HepG2 (cell line): ENCODE measurements around the gene CD44. TPM values are rescaled to one million over a fixed set of nuclear protein-coding genes. Genes with fewer than 3 reads are reported as not detected.

Experiments used
- BCL3 ChIP-seq: sonication (generic); formaldehyde crosslinking; IDR thresholded peaks from 2 replicates; pipeline ENCODE4 v1.5.1; 2020; ENCODE audit warnings: mild to moderate bottlenecking, missing genetic modification reagents, moderate library complexity
- CBX5 ChIP-seq: sonication (generic); formaldehyde crosslinking; IDR thresholded peaks from 2 replicates; pipeline ENCODE4 v1.4.0; 2020; ENCODE audit warnings: missing genetic modification reagents, borderline replicate concordance
- ELF4 ChIP-seq: sonication (generic); formaldehyde crosslinking; IDR thresholded peaks from 2 replicates; pipeline ENCODE4 v1.5.0; 2020; ENCODE audit warnings: missing genetic modification reagents, mild to moderate bottlenecking, moderate library complexity, borderline replicate concordance
- FOXP1 ChIP-seq, 2 experiments: fragments of 450-650 bp in 1 of 2; IDR thresholded peaks; 2 replicates each; pipeline ENCODE4 v1.6.1; 2017 to 2018; ENCODE audit warnings: antibody characterized with exemption in 1 of 2
- HIVEP1 ChIP-seq: sonication (generic); formaldehyde crosslinking; IDR thresholded peaks from 2 replicates; pipeline ENCODE4 v1.4.0; 2020; ENCODE audit warnings: mild to moderate bottlenecking, missing genetic modification reagents
- HNF1A ChIP-seq, 2 experiments: sonication (generic) in 1 of 2; formaldehyde crosslinking in 1 of 2; IDR thresholded peaks; 2 replicates each; pipeline versions ENCODE4 v1.4.0 to v1.6.1; 2016 to 2020; ENCODE audit warnings: borderline replicate concordance in 1 of 2, low read depth in 1 of 2, mild to moderate bottlenecking in 1 of 2, missing genetic modification reagents in 1 of 2
- HNF4A ChIP-seq: sonication (generic); formaldehyde crosslinking; IDR thresholded peaks from 2 replicates; pipeline ENCODE4 v1.4.0; 2020; ENCODE audit warnings: missing genetic modification reagents
- IRX3 ChIP-seq: sonication (generic); formaldehyde crosslinking; IDR thresholded peaks from 2 replicates; pipeline ENCODE4 v1.8.1; 2023; ENCODE audit warnings: mild to moderate bottlenecking, low read depth, missing genetic modification reagents, borderline replicate concordance
- MEIS1 ChIP-seq: sonication (generic); formaldehyde crosslinking; IDR thresholded peaks from 2 replicates; pipeline ENCODE4 v1.9.0; 2021; ENCODE audit warnings: mild to moderate bottlenecking, missing genetic modification reagents, moderate library complexity, borderline replicate concordance
- NR2C2 ChIP-seq: sonication (generic); formaldehyde crosslinking; IDR thresholded peaks from 2 replicates; pipeline ENCODE4 v1.4.0; 2020; ENCODE audit warnings: missing genetic modification reagents, mild to moderate bottlenecking, moderate library complexity, borderline replicate concordance
- NRL ChIP-seq: sonication (generic); formaldehyde crosslinking; IDR thresholded peaks from 2 replicates; pipeline ENCODE4 v1.5.0; 2020; ENCODE audit warnings: missing genetic modification reagents, mild to moderate bottlenecking, moderate library complexity, borderline replicate concordance
- PRDM15 ChIP-seq: sonication (generic); formaldehyde crosslinking; IDR thresholded peaks from 2 replicates; pipeline ENCODE4 v1.4.0; 2020; ENCODE audit warnings: missing genetic modification reagents
- ZNF18 ChIP-seq: sonication (generic); formaldehyde crosslinking; IDR thresholded peaks from 2 replicates; pipeline ENCODE4 v1.8.0; 2022; ENCODE audit warnings: mild to moderate bottlenecking, missing genetic modification reagents; ENCODE audit not compliant: insufficient replicate concordance
- polyA plus RNA-seq, 8 experiments: library from polyadenylated mRNA; depleted of rRNA in 3 of 8; stranded (reverse) in 7 of 8; unstranded in 1 of 8; fragments of >200 nt; fragmentation: Illumina TruSeq in 4 of 8; extraction: Trizol in 4 of 8; gene quantifications; 2 replicates each; pipeline versions ENCODE4 v1.2.1 to v1.2.3, GENCODE V29; 2011 to 2016; ENCODE audit warnings: low read depth in 4 of 8, missing spikeins in 1 of 8, mixed read lengths in 1 of 8; ENCODE audit not compliant: insufficient read depth in 1 of 8
- total RNA-seq, 5 experiments: library from RNA; depleted of rRNA; stranded (reverse); fragments of >200 nt; fragmentation: Illumina TruSeq; extraction: Trizol; gene quantifications; 2 replicates each; pipeline ENCODE4 v1.2.3, GENCODE V29; 2016; ENCODE audit warnings: low read depth in 1 of 5

Gene CD44
- total and polyA plus RNA-seq, 2 of the 13 experiments (the other 11 are each of a cell fraction or from before 2014, with no cell fraction given), result 0.02 to 0.11 TPM

GRCh38 chr11:35216962-35217678 lies 78.1 kb downstream of the CD44 start (continued):
- TF ChIP-seq HIVEP1 (CRISPR knock-in tag) (no peak), CBX5 (CRISPR knock-in tag) (no peak), BCL3 (CRISPR knock-in tag) (no peak), MEIS1 (no peak), NRL (CRISPR knock-in tag) (no peak), NR2C2 (no peak), ELF4 (CRISPR knock-in tag) (no peak), HNF1A (IDR thresholded peaks at IDR 0.05; ENCODE audit: low read depth) (no peak), HNF1A (CRISPR knock-in tag; IDR thresholded peaks at IDR 0.05; ENCODE audit: borderline replicate concordance) (0 out of 2 replicates have a peak, but pooled peaks have one; percentile 15), ZNF18 (CRISPR knock-in tag) (no peak), PRDM15 (CRISPR knock-in tag) (no peak), FOXP1 (IDR thresholded peaks at IDR 0.05) (no peak), FOXP1 (CRISPR knock-in tag; IDR thresholded peaks at IDR 0.05) (0 out of 2 replicates have a peak, but pooled peaks have one; percentile 19), HNF4A (peak; percentile 63), IRX3 (CRISPR knock-in tag) (no peak)
